GM23248 (cell line): Measurements from ENCODE around the gene SMPD2. TPM values are rescaled to one million over a fixed set of nuclear protein-coding genes. Genes with fewer than 3 reads are reported as not detected.

Experiments
- DNase-seq: peaks from one replicate; pipeline ENCODE4 v3.0.0-alpha.2; 2015
- H2AFZ ChIP-seq: fragments of 200-600 bp; sonication (generic); 2 replicates; pipeline ENCODE4 v1.6.1; 2016; ENCODE audit warnings: antibody characterized with exemption
- H3F3A ChIP-seq: fragments of 200-600 bp; sonication (generic); 2 replicates; pipeline ENCODE4 v1.6.1; 2016; ENCODE audit warnings: mild to moderate bottlenecking, antibody characterized with exemption, mixed run types; ENCODE audit not compliant: insufficient read depth
- H3K27ac ChIP-seq: fragments of 200-600 bp; sonication (generic); 2 replicates; pipeline ENCODE4 v1.5.1; 2016; ENCODE audit warnings: mild to moderate bottlenecking
- H3K27me3 ChIP-seq: fragments of 200-600 bp; sonication (generic); replicated peaks from 2 replicates; pipeline ENCODE4 v1.6.1; 2016; ENCODE audit warnings: mild to moderate bottlenecking; ENCODE audit not compliant: insufficient read depth
- H3K36me3 ChIP-seq: fragments of 200-600 bp; sonication (generic); 2 replicates; pipeline ENCODE4 v1.6.1; 2016; ENCODE audit warnings: low read depth, mild to moderate bottlenecking
- H3K4me1 ChIP-seq: fragments of 200-600 bp; sonication (generic); 2 replicates; pipeline ENCODE4 v1.6.1; 2016; ENCODE audit warnings: mild to moderate bottlenecking; ENCODE audit not compliant: insufficient read depth
- H3K4me2 ChIP-seq: fragments of 200-600 bp; sonication (generic); one replicate; pipeline ENCODE4 v1.6.1; 2016; ENCODE audit warnings: mild to moderate bottlenecking; ENCODE audit not compliant: unreplicated experiment
- H3K4me3 ChIP-seq: fragments of 200-600 bp; sonication (generic); 2 replicates; pipeline ENCODE4 v1.5.1; 2016; ENCODE audit warnings: mild to moderate bottlenecking
- H3K79me2 ChIP-seq: fragments of 200-600 bp; sonication (generic); 2 replicates; pipeline ENCODE4 v1.6.1; 2016; ENCODE audit warnings: mild to moderate bottlenecking; ENCODE audit not compliant: insufficient read depth
- H3K9ac ChIP-seq: fragments of 200-600 bp; sonication (generic); 2 replicates; pipeline ENCODE4 v1.6.1; 2016; ENCODE audit warnings: mild to moderate bottlenecking
- H3K9me2 ChIP-seq: fragments of 200-600 bp; sonication (generic); 2 replicates; pipeline ENCODE4 v1.6.1; 2016; ENCODE audit warnings: mixed run types, mild to moderate bottlenecking, moderate library complexity; ENCODE audit not compliant: insufficient read depth
- H3K9me3 ChIP-seq: fragments of 200-600 bp; sonication (generic); one replicate; pipeline ENCODE4 v1.6.1; 2017; ENCODE audit warnings: low read depth
- H4K20me1 ChIP-seq: fragments of 200-600 bp; sonication (generic); 2 replicates; pipeline ENCODE4 v1.6.0; 2016; ENCODE audit not compliant: insufficient read depth
- EZH2 ChIP-seq: fragments of 200-600 bp; sonication (generic); IDR thresholded peaks from 2 replicates; pipeline ENCODE4 v1.6.1; 2018; ENCODE audit warnings: antibody characterized with exemption, mild to moderate bottlenecking; ENCODE audit not compliant: insufficient read depth, poor library complexity, severe bottlenecking
- EZH2phosphoT487 ChIP-seq: fragments of 200-600 bp; sonication (generic); IDR thresholded peaks from 2 replicates; pipeline ENCODE4 v1.6.1; 2018; ENCODE audit warnings: antibody characterized with exemption, moderate library complexity, mild to moderate bottlenecking, low read depth; ENCODE audit not compliant: insufficient read depth
- WGBS, 2 experiments: methylation state at CpG; one replicate each; pipeline ENCODE4 v1.1.6; 2015 to 2017; ENCODE audit warnings: low lambda C conversion rate in 2 of 2, low coverage in 1 of 2; ENCODE audit errors: missing lambda C conversion rate in 2 of 2; 5-methylcytosine and 5-hydroxymethylcytosine counted together
- in situ Hi-C: fragments of 300-500 bp; cut with MboI; formaldehyde crosslinking; loops from 2 replicates; pipeline ENCODE4 v1.15.0; 2020
- polyA plus RNA-seq: library from polyadenylated mRNA; unstranded; fragments of >200 nt; fragmentation: Nextera tagmentation; extraction: Ambion mirVana; gene quantifications from 2 replicates; pipeline ENCODE4 v1.2.1, GENCODE V29; 2016
- total RNA-seq: library from RNA; depleted of rRNA; stranded (reverse); fragments of >200 nt; shearing (Covaris generic); gene quantifications from 2 replicates; pipeline ENCODE4 v1.2.3, GENCODE V29; 2014; rRNA removed

SMPD2 gene
- total RNA-seq (6.4 and 14.2 TPM in 2 replicates), polyA plus RNA-seq (4.5 and 6.8 TPM in 2 replicates)

- peak within 1 kb of the TSS; percentile 87 for H3K4me2 ChIP-seq
- no peaks in the 10 kb centered on the region for H3K9me3 ChIP-seq
- 1 to 2% methylated on average over 69 to 93 of the region's 102 CpGs for WGBS, 2 experiments
- DNase-seq = peak; percentile 95
- no peaks in the 10 kb centered on the region for H3K79me2 ChIP-seq
- H3K4me1 ChIP-seq = peaks cover 10% of the 10 kb centered on the region; the same call in 1 of the 2 replicates
- in situ Hi-C loops = no loop called here
- peak within 1 kb of the TSS; percentile 80 for H3K27ac ChIP-seq
- peaks cover 2% of the 10 kb centered on the region; the same call in 1 of the 2 replicates for H3K36me3 ChIP-seq
- no peaks in the 10 kb centered on the region for H4K20me1 ChIP-seq
- H3K9ac ChIP-seq = peak within 1 kb of the TSS; percentile 92
- no peaks in the 10 kb centered on the region for H3K27me3 ChIP-seq
- H3K4me3 ChIP-seq = peak within 1 kb of the TSS; percentile 96
- peak within 1 kb of the TSS; percentile 96 for H2AFZ ChIP-seq
- H3F3A ChIP-seq = 0 out of 2 replicates have a peak, but pooled peaks cover 4% of the 10 kb centered on the region
- TF ChIP-seq EZH2 (no peak), EZH2phosphoT487 (no peak)
- H3K9me2 ChIP-seq = no peaks in the 10 kb centered on the region
Observed at GRCh38 chr6:109440331-109441068, at the start of gene SMPD2, which contains the start of gene PPIL6. Gene SMPD2 (plus strand): TSS chr6:109440724. CDS start chr6:109441122, 398 bp downstream. Gene PPIL6 (minus strand): TSS chr6:109440628. CDS start chr6:109440590, 38 bp downstream.

GRCh38 chr6:109393157-109393885 is 47.2 kb upstream of the SMPD2 start:
- in situ Hi-C loops = no loop called here
- no peak overlapping the region for H3K9ac ChIP-seq

GRCh38 chr6:109393886-109394281 is 46.6 kb upstream of the SMPD2 start:
- Histone ChIP-seq H4K20me1 (no peaks in the 10 kb centered on the region), H3K4me3 (no peak overlapping the region), H3K27ac (no peak overlapping the region), H2AFZ (no peak overlapping the region), H3K4me1 (peaks cover 15% of the 10 kb centered on the region), H3K9ac (no peak overlapping the region), H3K9me3 (no peaks in the 10 kb centered on the region), H3K27me3 (no peaks in the 10 kb centered on the region), H3K4me2 (no peak overlapping the region), H3K79me2 (no peaks in the 10 kb centered on the region), H3K36me3 (no peaks in the 10 kb centered on the region), H3F3A (no peaks in the 10 kb centered on the region), H3K9me2 (no peaks in the 10 kb centered on the region)
- in situ Hi-C loops = no loop called here
- no peak for TF ChIP-seq EZH2phosphoT487
- no peak for TF ChIP-seq EZH2
- WGBS, 2 experiments = 31 to 38% methylated on average over 2 of the region's 2 CpGs
- peak; percentile 48 for DNase-seq

More at GRCh38 chr6:109393157-109393885, 47.2 kb upstream of the SMPD2 start:
- Histone ChIP-seq H4K20me1 (no peaks in the 10 kb centered on the region), H3K9me2 (no peaks in the 10 kb centered on the region), H3K27ac (no peak overlapping the region), H3K4me2 (no peak overlapping the region), H2AFZ (no peak overlapping the region), H3K27me3 (no peaks in the 10 kb centered on the region), H3K9me3 (no peaks in the 10 kb centered on the region), H3K79me2 (no peaks in the 10 kb centered on the region), H3F3A (no peaks in the 10 kb centered on the region), H3K4me1 (peaks cover 15% of the 10 kb centered on the region), H3K36me3 (no peaks in the 10 kb centered on the region), H3K4me3 (no peak overlapping the region)
- TF ChIP-seq EZH2phosphoT487 (no peak), EZH2 (no peak)
- 90% methylated on average over 5 of the region's 5 CpGs for WGBS, 2 experiments
- DNase-seq = no peak

- no peaks in the 10 kb centered on the region for H3K9me2 ChIP-seq
- no peaks in the 10 kb centered on the region for H4K20me1 ChIP-seq
- 86 to 90% methylated on average over 12 of the region's 12 CpGs for WGBS, 2 experiments
- no peak overlapping the region for H3K27ac ChIP-seq
- in situ Hi-C loops = no loop called here
- H3K36me3 ChIP-seq = no peaks in the 10 kb centered on the region
- H3K9me3 ChIP-seq = no peaks in the 10 kb centered on the region
- H3K9ac ChIP-seq = no peak overlapping the region
- no peaks in the 10 kb centered on the region for H3K27me3 ChIP-seq
- H3K4me2 ChIP-seq = no peak overlapping the region
- DNase-seq = no peak
- no peaks in the 10 kb centered on the region for H3K79me2 ChIP-seq
- TF ChIP-seq EZH2 = no peak
- TF ChIP-seq EZH2phosphoT487 = no peak
- no peaks in the 10 kb centered on the region for H3K4me1 ChIP-seq
- H3F3A ChIP-seq = no peaks in the 10 kb centered on the region
- H2AFZ ChIP-seq = no peak overlapping the region
- H3K4me3 ChIP-seq = no peak overlapping the region
Observed at GRCh38 chr6:109396046-109396718, 44.3 kb upstream of the SMPD2 start.
